ENCODE results near the gene DPYD.

The DPYD gene

DNA sequence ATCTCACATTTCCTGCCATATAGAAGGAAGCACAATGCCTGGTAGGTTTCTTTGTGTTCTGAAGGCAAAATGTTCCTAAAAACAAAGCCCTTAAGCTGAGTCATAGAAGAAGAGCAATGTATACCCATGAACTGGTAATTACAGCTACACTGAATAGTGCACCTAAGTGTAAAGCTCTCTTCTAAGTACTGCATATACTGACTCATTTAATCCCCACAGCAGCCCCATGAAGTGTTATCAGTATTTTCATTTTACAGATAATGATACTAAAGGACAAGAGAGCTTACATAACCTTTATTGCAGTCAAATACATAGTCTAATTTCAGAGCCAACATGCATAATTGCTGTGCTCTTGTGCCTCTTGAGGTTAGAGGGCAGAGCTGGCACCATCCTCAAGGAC lies 239.9 kb downstream of the DPYD start:
- DNase-seq: no peak

DNA sequence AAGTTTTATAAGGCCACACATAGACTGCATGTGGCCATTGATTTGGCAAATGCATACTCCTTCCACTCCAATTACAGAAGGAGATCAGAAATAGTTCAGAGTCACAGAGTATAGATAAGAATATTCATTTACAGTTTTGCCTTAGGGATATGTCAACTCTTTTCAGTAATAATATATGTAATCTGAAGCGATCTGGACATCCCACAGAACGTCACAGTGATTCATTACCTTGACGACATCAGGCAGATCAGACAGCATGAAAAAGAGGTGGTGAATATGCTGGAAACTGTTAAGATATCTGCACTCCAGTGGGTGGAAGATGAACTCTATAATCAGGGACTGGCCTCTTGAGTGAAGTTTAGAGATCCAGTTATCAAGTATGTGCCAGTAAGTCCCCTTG lies 240.4 kb downstream of the DPYD start:
- DNase-seq: no peak

DNA sequence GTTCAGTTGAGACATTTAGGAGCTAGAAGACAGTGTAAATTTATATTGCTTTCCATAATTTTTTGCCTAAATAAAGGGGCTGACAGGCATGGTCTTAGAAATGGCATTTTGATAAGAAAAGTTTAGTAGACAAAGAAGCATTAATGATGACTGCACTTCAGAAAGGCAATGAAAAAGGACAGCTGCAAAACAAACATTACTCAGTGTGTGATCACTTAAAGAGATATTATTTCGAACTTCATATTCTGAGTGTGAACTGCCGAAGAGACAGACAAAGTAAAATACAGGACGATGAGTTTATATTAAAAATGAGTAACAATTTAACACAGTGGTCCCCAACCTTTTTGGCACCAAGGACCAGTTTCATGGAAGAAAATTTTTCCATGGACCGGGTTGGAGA lies 243.1 kb downstream of the DPYD start:
- no peak for DNase-seq

DNA sequence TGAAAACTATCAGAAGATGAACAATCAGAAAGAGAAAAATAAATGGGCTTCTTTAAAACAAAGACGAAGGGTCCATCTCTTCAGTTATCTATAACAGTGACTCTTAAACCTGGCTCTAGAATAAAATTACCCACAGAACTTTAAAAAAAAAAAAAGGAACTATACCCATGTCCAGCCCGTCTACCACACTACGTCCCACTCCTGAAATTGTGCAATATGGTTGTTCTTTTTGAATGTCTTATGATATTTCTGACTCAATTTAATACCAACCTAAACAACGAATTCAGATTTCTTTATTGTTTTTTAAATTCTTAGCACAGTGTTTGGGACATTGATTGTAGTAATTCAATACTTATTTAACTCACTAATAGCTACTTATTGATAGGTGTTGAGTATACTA lies 246.3 kb downstream of the DPYD start:
- no peak for DNase-seq

DNA sequence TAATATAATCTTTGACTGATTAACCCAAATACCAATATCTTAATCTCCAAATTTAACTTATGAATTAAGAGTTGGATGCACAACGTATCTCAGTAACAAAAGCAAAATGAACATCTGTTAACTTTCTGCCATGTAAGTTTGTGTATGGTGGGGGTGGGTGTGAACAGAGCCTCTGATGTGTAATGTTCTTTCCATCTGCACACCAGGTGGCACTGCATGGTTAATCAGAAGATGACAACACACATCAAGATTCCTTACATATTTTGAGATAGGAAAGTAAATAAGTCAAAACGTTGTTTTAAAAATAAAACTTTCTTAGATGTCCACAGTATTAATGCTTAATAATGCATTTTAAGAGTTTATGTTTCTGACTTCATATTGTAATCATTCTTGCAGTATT lies 251.9 kb downstream of the DPYD start:
- DNase-seq: no peak

DNA sequence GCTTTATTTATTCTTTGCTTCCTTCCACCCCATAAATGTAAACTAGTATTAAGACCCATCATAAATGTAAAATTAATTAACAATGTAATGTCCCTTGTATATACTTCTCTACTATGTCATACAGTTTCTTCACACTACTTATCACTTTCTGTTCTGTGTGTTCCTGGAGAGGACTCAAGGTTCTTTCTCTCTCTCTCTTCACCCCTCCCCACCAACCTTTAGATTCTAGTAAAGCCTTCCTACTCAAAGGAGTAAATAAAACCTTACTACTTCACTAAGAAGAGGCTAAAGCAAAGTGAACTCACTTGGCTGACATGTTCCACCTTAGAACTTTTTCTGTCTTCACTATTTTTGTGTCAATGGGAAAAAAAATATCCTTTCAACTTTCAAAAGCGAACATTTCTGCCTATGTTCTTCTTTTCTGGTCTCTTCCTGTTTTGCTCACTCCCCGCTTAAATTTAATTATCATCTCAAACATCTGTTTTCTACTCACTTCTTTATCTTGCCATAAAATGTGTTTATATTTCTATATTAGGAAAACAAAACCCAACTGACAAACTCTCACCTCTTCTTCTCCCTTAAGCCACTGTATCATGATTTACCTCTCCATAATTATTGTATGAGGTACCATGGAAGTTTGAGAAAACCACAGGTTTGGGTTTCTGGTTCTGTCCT lies 260.3 kb downstream of the DPYD start:
- DNase-seq: no peak

DNA sequence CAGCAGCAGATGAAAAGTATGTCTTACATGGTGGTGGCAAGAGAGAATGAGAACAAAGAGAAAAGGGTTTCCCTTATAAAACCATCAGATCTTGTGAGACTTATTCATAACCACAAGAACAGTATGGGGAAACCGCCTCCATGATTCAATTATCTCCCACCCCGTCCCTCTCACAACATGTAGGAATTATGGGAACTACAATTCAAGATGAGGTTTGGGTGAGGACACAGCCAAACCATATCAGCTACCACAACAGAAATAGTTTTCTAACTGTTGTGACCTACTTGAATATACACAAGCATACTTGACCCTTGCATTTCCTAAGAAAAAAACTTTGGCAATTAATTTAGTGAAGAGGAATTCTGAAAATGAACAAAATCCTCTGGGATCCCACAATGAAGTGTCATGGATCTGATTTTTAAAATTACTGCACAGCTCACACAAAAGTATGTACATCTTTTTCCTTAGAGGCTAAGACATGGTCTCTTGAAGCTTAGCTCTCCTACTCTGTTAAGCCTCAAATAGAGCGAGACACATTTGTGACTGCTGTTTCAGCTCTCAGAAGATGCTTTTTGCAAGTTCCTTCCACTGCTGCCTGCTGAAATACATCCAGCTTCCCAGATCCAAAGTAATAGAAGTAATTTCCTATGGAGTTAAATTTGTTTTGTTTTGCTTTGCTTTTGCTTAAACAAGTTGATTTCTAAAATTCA lies 265.8 kb downstream of the DPYD start:
- DNase-seq: no peak

DNA sequence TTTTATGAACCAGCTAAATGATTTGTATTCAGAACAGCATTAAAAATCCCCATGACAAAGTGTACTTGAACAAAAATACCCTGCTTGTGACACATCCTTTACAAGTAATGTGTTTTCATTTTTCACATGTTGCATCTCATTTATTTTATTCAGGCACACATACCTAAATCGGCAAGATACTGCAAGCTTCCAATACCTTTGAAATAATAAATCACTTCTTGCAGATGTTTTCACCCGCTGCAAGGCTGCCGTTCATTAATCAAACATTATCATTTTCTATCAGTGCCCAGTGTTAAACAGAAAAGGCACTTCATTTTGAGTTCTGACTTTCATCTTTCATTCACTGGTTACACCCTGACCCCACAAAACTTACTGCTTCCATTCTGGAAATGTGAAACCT lies 269.6 kb downstream of the DPYD start:
- DNase-seq: no peak

DNA sequence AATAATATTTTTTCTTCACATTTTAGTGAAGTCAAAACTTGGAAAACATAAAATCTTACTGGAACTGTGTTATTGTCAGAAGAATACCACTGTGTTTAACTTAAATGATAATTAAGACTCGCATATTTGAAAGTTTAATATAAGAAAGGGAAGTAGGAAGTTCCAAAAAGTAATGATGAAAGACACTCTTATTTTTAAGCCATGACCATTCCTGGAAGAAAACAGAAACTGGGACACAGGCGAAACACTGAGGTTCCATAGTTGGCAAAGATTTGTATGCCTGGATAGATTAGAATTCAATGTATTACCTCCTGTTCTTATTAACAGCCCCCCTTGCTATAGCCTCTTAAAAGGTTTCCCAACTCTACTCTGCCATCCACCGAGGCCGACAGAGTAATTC lies 271.2 kb downstream of the DPYD start:
- no peak for DNase-seq

DNA sequence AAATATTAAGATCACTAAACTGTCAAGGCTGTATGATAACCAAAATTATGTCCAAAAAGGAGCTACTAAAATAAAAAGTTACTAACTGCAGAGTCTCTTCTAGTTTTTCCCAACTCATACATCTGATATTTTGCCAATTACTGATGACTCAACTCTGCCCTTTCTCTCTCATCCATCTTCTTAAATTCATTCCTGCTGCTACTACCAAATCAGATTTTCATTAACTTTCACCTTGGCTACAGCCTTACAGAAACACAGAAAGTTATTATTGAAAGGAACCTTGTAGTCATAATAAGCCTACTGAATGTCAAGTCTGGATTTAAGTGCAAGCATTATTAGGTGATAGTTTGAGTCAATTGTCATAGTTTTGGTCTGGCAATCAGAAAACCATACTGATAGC lies 273.1 kb downstream of the DPYD start:
- DNase-seq: no peak

DNA sequence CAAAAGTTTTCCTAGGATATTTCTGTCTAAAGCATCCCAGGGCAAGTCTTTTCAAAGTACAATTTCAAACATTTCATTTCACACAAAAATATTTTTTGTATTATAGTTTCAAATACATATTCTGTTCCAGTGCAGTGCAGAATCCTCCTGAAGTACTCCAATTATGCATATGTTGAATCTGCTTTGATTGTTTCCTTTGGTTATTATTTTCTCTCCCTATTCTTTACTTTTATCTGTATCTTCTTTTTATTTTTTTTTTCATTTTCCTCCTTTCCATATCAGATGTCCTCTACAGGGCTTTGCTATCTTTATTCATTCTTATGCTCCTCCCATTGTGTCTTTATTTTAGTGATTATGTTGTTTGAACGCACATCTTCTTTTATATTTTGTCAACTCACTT lies 274.8 kb downstream of the DPYD start:
- no peak for DNase-seq

DNA sequence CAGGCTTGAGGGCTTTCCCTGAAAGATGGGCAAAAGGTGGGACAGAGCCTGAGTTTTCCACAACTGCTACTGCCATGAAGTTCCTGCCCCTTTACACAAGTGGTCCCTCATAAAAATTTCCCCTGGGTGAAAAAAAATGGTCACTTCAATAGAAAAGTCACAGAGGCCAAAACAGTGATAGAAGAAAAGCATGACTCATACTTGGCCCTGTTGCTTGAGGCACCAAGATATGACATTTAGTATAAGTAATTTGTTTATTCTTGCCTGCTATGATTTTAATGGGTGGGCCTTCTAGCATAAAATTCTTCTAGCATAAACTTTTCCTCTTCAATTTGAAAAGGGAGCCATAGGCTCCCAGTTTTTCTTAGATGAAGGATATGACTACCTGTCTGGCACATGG lies 280.2 kb downstream of the DPYD start:
- DNase-seq: no peak

DNA sequence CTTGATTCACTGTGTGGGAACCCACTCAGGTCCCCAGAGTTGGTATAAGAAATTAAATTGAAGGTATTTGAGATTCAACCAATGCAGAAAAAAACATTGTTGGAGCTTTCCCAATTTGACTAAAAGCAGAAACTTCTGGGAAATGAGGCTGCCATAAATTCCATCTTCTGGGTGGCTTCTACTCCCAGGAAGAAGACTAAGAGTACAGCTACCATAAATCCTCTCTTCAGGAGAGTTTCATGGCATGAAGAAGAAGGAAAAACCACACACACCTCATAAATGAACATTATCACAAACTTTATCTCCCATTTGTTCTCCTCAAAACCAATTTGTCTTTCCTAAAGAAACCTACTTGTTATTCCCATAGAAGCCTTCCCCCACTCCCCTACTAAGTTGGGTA lies 283.9 kb downstream of the DPYD start:
- no peak for DNase-seq

DNA sequence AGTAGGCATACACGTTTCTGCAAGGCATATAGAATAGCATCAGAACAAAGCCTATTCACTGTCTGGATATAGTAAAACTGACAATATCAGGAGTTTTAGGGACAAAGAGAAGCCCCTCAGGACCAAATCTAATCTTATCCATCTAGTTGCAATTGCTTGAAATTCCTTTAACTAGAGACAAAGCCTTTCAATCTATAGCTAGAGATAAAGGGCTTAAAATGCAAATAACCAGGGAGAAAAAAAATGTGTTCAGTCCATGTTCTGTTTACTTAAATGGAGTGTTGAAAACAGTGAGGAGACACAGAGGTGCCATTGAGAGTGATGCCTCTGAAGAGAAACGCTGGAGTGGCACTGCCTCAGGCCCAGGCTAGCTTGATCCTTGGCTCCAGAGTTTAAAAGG lies 286.1 kb downstream of the DPYD start:
- no peak for DNase-seq

DNA sequence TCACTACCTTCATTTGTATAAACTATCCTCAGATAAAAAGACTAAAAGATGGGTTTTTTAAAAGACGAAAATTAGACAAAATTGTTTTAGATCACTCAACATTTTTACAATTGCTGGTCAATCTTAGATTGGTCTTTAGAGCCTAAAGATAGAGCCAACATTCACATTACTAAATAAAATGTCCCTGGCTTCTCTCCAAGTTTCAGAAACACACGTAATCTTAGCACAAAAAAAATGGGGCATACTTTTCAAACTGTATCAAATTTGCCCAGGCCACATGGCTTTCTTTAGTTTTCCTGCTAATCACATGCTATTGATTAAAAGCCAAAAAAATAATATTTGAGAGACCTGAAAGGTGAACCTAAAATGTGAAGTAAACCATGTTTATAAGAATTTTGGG lies 288.1 kb downstream of the DPYD start:
- DNase-seq: no peak

DNA sequence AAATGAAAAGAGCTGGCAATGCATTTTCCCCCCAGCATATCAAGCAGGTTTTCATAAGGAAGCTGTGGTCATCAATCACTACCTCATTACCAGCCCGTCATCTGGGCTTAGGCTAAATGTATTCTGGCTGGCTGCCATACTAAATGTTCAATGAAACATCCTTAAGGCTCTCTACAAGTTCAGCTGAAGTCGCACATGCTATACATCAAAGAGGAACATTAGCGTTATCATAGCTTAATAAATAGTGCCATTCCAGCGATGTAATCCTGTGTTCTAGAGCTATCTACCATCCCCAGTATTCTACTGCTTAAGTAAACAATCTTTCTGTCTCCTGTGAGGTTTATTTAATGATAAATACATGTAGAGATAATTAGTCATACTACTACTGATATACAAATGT lies 288.8 kb downstream of the DPYD start:
- DNase-seq: peak; percentile 14

DNA sequence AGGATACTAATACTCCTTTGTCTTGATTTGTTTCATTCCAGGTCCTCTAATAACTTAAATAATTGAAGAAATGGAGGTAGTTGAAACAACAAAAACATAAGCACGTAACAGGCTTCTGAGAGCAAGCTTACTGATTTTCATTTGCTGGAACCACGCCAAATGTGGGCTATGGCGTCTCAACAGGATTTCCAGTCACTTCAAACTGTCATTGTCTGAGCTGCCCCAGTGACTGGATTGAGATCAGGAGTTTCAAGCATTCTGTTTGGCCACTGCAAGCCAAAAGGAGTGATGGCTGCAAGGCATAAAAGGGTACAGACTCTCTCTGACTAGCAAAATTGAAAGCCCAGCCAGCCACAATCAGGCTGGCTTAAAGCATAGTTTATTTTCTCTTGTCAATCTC lies 289.9 kb downstream of the DPYD start:
- DNase-seq: peak; percentile 36

DNA sequence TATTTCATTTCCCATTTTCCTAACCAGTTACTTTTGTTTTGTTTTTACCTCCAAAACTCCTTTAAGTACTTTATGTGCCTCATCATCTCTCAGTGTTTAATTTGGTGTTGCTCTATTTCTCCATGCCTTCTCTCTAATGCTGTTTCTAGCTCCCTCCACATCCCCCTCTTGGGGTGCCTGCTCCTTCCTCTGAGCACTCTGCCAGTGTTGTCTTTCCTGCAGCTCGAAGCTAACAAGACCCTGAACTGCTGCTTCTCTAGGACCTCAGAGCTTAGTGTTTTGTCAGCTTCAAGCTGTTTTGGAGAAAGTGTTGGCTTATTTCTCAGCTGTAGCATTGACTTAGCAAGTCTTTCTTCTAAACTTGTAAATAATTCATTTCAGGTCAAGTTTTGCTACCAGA lies 290.6 kb downstream of the DPYD start:
- DNase-seq: peak; percentile 4

DNA sequence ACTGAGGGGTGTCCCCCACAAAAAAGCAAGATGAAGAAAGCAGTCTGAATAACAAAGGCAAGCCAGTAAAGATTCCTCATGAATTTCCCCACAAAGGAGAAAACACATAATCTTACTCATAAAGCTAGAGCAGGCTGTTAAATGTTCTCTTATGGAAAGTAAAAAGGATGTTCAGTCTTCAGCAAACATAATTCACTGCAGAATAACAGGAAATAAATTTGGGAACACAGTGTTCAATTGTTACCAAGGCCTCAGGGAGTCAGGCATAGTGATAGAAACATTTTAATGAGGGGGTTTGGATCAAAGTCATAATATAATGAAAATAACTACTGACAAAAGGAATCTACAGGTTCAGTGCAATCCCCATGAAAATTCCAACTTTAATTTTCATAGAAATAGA lies 297.6 kb downstream of the DPYD start:
- no peak for DNase-seq

DNA sequence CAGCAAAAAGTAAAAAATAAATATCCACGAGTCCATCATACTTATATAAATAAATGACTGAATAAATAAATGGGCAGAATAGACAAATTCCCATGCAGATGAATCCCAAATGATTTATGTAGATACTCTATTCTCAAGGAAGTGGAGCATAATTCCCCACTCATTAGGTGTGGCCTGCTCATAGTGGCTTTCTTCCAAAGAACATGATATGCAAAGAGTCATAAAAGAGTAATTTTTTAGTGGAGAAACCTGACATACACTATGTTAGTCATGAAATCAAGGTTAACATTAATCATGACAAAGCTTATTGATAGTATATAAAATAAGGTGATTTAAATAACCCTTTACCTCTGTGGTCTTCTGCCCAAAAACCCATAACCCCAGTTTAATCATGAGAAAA lies 298.9 kb downstream of the DPYD start:
- DNase-seq: no peak

DNA sequence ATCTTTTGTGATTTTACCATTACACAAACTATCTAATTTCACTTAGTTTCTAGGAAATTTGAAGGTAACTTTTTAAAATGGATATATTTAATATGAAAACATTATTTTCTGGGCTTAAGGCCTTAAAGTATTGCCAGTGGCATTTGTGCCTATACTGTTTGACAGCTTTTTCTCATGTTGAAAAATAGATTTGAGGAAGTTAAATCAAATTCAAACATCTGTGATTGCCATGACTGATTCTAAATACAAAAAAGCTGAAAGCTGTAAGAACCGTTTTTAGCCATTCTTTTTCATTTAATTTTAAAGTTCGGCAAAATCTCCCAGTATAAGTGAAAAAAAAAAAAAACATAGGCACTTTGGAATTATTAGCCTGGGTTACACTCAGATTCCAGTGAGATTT lies 301.1 kb downstream of the DPYD start:
- DNase-seq: no peak

DNA sequence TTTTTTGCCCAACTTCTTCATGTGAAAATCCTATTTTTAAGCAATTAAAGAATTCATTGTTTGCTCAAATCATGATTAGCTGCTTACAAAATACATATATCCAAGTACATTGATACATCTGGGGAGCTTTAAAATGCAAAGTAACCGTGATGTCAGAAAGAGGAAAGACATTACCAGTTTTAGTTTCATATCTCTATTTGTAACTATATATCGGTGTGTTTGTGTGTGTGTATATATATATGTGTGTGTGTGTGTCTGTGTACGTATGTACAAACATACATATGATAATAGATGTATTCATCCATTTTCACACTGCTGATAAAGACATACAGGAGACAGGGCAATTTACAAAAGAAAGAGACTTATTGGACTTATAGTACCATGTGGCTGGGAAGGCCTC lies 310.1 kb downstream of the DPYD start:
- no peak for DNase-seq

DNA sequence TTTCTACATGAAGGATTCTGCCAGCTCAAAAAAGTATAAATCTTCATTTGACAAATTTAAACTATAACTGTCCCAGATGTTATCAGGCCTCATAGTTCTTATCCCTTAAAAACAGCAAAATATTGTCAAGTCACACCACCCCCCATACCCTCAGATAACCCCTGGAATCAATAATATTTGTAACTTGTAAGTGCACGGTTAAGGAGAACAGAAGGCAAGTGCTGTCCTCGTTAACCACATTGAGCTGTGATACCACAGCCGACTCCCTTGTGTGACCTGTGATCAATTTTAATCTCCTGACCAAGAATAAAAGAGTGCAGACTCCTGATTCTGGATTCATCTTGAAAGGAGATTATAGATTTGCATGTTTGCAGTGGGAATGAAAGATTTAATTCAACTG lies 310.7 kb downstream of the DPYD start:
- DNase-seq: no peak

DNA sequence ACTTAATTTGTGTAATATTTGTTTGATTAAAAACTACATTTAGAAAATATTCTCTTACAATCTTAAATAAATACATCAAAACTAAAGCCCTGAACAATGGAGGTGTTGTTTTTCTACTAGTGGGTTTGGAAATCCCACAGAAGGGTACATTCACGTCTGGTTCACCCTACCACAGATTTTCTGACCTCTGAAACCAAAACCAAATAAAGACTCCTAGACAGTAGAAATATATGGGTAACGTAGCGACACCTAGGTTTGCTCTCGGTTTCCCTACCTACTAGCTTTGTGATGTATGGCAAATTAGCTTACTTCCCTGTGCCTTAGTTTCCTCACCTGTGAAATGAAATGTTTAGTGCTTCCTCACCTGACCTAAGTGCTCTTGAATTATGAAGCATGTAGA lies 312.6 kb downstream of the DPYD start:
- DNase-seq: no peak

DNA sequence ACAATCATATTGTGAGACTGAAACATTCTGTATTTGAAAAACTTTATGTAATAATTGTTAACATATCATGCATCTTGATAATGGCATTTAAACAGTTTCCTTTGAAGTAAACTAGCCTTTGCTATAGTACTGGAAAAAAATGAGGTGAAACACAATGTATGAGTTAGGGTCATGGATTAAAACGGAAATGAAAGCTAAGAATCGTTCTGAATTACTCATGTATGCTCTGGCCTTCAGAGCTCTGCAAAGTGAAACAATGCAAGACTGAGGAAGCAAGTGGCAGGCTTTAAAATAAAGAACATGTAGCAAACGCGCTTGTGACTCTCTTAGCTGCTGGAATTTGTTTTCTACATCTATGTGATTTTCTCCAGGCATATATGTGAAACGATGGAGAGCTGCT lies 317.1 kb downstream of the DPYD start:
- peak; percentile 23 for DNase-seq

All from retina (tissue), 1 donor.